ENCODE results near the gene CDH4.

- TF ChIP-seq POLR2A (IDR thresholded peaks at IDR 0.05), result no peak
- no peak for TF ChIP-seq CTCF (IDR thresholded peaks at IDR 0.05)
Measured at GRCh38 chr20:61957961-61958715, 706.1 kb downstream of the CDH4 start.
